NCI-H1417 treated with DMSO at 0.1 percent for 48 hours (cell line): ENCODE measurements around the gene EFCAB9.

Experiments used
- DNase-seq: peaks from one replicate; lab custom pipeline; 2025; lab: John Stamatoyannopoulos, UW

Gene EFCAB9

GRCh38 chr5:172166030-172166826, 27.7 kb upstream of the EFCAB9 start:
- no peak for DNase-seq

DNA sequence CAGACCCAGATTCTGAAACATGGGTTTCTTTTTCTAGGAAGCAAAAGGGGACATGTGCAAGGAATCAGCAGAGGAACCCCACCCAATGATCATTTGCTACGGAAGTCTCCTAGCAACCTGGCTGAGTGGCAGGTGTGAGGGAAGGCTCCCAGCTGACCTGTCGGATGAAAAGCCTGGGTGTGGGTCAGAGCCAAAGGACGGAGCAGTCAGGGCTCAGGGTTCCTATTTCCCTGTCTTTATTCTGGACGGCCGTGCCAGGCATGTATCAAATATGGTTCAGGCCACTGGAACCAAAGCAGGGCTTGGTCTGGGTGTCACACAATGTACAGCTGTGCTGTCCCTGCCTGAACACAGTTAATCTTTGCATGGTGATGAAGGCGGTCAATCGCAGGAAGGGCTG, 26.1 kb upstream of the EFCAB9 start:
- DNase-seq, result no peak

- no peak for DNase-seq
Measured at GRCh38 chr5:172168311-172168710, 25.7 kb upstream of the EFCAB9 start.

GRCh38 chr5:172169216-172169615, 24.8 kb upstream of the EFCAB9 start:
- no peak for DNase-seq

DNA sequence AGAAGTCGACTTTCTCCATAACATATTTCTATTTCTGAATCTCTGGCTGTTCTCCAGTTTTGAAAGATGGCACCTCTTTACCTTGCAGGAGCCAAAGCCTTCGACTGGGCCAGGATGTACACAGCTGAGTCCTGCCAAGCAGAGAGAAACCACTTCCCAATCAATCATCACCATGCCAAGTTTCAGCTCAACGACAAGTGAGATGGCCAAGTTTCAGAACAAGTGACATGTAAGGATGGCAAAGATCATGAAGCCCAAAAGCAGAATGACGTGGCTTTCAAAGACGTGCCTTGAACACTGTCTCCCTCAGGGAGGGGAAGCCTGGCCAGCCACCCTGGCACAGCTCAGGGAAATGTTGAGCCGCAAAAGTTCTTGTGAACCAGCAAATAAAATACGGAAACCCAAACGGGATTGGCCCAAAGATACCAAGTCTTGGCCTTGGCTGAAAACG, 23.7 kb upstream of the EFCAB9 start:
- no peak for DNase-seq

GRCh38 chr5:172171118-172171517, 22.9 kb upstream of the EFCAB9 start:
- DNase-seq, result no peak

GRCh38 chr5:172172912-172173563, 20.9 kb upstream of the EFCAB9 start:
- no peak for DNase-seq

DNA sequence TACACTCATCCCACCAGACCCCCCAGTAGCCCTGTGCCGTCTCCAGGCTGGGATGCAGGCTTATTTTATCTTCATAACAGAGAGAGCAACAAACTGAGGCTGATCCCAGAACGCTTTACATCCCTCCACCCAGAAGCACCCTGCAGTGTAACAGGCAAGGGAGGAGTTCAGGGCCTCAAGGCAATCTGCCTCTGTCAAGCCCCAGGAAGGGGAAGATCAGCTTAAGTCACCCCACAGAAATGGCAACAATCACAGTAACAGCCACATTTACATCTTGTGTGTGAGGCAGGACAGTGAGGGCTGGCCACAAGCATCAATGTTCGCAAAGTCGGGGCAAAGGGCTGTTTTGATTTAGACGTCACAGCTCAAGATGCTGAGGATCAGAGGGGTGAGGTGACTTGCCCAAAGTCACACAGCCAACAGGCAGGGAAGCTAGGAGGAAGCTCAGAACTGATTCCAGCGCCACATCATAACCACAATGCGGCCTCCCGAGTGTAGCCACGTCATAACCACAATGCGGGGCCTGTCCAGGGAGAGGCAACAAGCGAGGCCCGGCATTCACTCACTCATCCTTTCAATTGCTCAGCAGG, 20.3 kb upstream of the EFCAB9 start:
- DNase-seq, result no peak

DNA sequence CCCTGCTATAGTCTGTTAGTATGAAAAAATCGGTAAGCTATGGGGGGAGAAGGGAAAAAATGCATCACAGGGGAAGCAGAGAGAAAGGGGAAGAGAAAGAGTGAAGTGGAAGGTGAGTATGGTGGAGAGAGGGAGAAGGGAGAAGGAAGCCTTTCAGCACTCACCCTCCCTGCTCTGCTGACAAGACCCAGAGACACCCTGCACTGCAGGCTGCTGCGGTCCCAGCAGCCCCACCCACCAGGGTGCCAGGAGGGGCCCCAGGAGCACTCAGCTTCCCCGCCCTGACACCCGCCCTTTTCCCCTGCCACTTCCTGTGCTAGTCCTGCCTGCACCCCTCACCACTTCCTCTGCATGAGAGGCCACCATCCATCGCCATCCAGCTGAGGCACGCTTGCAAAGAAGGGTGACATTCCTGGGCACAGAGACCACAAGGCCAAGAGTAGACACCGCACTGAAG, 18.7 kb upstream of the EFCAB9 start:
- DNase-seq, result no peak

GRCh38 chr5:172177176-172177575, 16.8 kb upstream of the EFCAB9 start:
- DNase-seq, result no peak

DNA sequence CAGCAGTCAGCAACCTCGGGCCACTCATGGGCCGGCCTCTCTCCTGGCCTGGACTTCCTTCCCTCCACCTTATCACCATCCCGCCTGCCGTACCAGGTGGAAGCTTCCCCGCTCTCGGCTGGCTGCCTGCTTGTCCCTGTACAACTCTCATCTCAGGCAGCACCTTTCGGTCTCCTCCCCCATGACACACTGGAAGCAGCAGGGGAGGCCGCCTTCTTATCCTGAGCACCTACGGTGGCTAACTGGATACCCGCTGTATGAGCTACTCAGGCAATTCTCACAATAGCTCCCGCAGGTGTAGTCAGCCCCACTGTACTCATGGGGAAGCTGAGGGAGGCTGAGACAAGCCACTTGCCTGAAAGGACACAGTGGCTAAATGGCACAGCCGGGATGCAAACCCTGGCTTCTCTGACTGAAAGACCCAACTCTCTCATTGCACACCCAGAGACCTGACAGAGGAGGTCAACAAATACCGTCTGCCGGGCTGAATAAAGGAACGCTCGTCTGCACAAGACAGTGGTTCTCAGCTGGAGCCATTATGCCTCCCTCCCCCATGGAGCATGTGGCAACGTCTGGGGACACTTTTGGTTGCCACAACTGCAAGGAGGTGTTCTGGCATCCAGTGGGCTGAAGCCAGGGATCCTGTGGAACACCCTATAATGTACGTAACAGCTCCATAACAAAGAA, 15.5 kb upstream of the EFCAB9 start:
- DNase-seq, result no peak

DNA sequence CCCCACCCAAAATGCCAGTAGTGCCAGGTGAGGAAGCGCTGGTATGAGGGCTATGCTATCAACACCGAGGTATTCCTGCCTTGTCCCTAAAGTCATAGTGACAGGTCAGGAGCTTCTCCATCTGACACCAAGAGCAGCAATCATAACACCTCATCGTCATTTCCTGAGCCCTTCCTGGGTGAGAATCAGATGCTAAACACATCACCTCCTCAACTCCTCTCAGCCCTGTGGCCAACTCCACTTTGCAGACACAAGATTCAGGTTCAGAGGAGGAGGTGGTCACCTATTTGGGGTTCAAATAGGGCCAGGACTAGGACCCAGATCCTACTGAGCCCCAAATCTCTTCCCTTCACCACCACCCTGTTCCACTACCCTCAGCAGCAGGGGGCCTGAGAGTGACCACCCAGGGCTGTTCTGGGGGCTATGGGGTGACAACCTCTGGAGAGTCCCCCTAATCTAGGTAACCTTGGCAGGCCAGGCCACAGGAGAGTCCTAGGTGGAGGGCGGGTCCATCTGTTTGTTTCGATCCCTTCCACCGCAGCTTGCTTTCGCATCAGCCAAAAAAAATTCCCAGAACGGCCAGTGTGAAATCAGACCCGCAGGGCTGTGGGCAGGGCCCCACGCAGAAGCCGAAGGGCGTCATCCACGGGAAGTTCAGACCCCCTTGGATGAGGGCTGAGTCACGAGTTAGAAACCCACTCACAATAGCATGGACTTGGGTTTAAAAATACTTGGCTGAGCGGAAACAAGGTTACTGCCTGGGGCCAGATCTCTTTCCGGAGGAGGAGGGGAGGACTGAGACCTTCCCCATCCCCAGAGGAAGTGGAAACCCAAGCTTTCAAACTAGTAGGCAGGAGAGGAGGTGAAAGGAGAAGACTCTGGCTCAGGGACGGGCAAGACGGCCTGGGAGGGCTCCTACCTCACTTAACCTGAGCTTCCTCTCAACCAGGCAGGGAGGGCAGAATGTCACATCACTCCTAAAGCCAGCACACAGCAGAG, 14.7 kb upstream of the EFCAB9 start:
- DNase-seq, result no peak

DNA sequence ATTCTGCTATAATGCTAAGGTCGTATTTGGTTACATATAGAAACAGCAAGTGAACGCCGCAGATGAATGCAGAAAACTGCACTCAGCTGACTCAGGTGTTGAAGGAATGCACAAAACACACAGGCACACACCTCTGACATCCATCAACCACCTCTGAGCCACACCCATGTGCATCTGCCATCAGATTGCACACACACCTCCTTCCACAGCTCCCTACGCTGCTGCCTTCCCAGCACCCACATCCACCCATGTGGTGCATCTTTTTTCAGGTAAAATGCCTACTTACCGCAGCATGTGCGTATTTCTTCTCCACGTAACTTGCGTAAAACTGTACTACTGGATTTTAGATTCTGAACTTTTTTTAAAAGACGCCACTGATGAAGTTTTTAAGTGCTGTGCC, 13.0 kb upstream of the EFCAB9 start:
- no peak for DNase-seq

GRCh38 chr5:172182291-172182690, 11.7 kb upstream of the EFCAB9 start:
- DNase-seq, result no peak

DNA sequence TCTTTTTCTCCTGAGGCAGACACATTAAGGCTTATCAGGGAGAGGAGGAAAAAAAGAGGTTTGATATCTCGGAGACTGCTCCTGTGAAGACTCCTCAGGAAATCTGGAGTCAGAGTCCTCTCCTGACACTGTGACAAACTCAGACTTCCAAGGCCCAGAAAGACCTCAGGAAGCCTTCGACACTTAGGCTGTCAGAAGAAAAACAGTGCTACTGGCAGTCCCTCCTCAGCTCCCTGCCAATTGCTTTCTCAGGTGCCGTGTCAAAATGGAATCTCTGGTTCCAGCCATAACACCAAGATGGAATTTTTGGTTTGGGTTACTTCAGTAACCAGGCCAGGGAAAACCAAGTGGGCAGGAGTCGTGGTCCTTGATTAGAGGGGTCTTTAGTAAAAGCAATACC, 10.1 kb upstream of the EFCAB9 start:
- no peak for DNase-seq

DNA sequence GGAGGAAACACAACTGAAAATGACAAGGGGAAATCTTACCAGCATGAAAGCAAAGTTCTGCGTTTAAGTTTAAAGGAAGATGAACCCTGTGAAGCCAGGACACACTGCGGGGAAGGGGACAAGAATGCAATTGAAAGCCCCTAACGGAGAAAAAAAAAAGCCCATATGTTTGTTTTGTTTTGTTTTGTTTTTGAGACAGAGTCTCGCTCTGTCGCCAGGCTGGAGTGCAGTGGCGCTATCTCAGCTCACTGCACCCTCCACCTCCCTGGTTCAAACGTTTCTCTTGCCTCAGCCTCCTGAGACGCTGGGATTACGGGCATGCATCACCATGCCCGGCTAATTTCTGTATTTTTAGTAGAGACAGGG, 8.9 kb upstream of the EFCAB9 start:
- DNase-seq, result no peak

GRCh38 chr5:172186114-172186695, 7.8 kb upstream of the EFCAB9 start:
- DNase-seq, result no peak

- no peak for DNase-seq
Measured at GRCh38 chr5:172187118-172188032, 6.6 kb upstream of the EFCAB9 start.

DNA sequence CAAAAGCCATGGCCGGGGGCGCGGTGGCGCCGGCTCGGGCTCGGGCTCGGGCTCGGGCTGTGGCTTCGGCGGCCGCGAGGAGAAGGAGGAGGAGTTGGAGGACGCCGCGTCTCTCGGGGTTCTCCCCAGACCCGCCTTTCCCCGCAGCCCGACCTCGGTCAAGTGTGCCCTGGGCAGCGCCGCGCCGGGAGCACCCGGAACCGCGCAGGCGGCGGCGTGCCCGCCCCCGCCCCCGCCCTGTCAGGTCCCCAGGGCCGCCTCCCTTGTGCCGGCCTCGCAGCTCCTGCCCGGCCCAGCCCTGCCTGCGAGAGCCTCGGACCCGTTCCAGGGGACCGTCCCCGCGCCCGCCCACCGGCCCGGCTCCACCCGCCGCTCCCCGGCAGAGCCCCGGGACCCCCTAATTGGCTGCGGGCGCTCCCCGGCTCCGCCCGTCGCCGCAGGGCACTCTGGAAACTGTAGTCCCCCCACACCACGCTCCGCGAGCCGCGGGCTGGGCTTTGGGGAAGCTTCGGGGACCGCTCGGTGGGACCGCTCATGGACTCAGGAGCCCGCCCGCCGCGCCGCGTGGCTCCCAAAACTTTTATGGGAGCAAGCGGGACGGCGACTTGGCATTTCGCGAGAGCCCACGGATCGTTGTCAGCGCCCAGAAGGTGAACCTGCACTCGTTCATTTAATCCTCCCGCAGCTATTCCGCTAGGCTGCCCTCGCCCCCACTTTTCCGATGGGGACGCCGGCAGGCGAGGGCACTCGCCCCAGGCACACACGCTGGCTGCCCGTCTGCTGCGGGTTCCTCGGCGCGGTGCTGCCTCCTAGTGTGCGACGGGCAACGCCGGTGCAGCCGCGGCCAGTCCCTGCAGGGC, 5.7 kb upstream of the EFCAB9 start, which contains the start of gene STK10:
TSS of gene STK10 (minus strand) at position 192 of the 860 bp plus-strand sequence. CDS start at position 10, 182 bp downstream.
- peak; percentile 13 for DNase-seq
